Activated CD4-positive, CD25-positive, alpha-beta regulatory T cell treated with anti-CD3 and anti-CD28 coated beads, Interleukin-2, amount 50 U/mL, for 72 hours (primary cell): ENCODE data around the gene DYNC2I2.

ENCODE experiments used
- DNase-seq: peaks from one replicate; pipeline ENCODE4 v3.0.0; 2021

Gene DYNC2I2

GRCh38 chr9:128635266-128636023 lies 21.2 kb downstream of the DYNC2I2 start:
- no peak for DNase-seq

DNA sequence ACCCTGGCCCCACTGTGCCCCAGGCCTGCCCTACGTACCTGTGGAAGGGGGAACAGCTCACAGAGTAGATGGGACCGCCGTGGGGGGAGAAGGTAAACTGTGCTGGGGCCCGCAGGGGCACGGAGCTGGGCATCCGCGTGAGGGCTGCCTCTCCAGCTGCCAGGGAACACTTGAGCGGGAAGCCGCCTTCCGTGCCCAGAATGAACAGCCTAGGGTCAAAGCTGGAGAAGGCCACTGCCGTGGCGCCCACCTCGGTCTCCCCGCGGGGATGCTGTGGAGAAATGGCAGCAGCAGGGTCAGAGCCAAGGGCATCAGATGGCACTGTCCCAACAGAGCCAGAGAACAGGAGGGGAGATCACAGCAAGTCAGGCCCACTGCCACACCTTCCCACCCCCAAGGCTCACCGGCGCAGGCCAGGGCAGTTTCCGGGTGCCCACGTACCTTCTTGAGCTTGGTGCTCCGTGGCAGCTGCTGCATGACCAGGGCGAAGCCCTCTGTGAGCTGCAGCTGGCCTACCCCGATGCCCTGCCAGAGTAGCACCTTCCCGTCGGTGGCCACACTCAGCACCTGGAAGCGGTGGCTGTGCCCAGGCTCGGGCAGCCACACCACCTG lies 21.9 kb downstream of the DYNC2I2 start:
- no peak for DNase-seq

- no peak for DNase-seq
Measured at GRCh38 chr9:128634111-128634510, 22.5 kb downstream of the DYNC2I2 start.

GRCh38 chr9:128633601-128634000 lies 23.0 kb downstream of the DYNC2I2 start:
- no peak for DNase-seq

DNA sequence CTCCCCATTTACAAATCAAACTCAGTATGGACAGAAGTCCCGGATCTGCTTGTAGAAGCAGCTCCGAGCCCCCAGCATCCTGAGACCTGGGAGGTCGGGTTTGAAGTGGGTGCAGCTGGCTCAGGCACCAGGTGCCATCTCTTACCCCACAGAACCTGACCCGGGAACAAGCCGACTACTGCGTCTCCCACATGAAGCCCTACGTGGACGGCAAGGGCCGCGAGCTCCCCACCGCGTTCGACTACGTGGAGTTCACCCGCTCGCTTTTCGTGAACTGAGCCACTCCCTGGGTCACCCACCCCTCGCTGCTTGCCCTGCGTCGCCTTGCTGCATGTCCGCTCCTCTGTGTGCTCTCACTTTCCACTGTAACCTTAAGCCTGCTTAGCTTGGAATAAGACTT lies 23.6 kb downstream of the DYNC2I2 start:
- DNase-seq = no peak

DNA sequence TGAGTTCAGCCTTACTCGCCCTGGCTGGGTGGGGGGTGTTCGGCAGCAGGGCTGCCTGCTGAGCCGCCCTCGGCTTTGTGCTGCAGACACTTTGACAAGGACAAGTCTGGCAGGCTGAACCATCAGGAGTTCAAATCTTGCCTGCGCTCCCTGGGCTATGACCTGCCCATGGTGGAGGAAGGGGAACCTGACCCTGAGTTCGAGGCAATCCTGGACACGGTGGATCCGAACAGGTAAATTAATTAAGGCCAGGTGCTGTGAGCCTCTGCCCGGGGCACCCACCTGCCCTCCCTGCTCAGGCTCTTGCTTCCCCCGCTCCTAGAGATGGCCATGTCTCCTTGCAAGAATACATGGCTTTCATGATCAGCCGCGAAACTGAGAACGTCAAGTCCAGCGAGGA lies 24.2 kb downstream of the DYNC2I2 start:
- no peak for DNase-seq

DNA sequence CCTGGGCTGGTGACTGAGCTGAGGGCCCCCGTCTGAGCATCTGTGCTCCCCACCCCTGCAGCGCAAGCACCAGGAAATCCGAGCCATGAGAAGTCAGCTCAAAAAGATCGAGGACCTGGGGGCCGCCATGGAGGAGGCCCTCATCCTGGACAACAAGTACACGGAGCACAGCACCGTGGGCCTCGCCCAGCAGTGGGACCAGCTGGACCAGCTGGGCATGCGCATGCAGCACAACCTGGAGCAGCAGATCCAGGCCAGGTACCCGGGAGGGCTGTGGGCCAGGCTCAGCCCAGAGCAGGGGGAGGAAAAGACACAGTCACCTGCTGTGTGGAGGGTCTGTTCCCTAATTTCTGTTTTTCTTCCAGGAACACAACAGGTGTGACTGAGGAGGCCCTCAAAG lies 24.6 kb downstream of the DYNC2I2 start:
- no peak for DNase-seq

DNA sequence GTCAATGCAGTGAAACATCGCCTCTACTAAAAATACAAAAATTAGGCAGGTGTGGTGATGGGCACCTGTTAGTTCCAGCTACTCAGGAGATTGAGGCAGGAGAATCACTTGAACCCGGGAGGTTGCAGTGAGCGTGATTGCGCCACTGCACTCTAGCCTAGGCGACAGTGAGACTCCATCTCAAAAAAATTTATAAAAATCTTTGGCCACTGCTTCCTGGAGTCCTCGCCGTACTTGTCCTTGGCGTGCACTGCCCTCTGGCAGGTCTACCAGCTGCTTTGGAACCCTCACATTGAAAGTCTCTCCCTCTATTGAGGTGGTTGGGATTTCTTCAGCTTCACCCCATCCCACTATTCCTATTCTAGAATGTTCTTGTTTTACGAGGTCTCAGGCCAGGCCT lies 25.0 kb downstream of the DYNC2I2 start:
- DNase-seq = no peak

DNA sequence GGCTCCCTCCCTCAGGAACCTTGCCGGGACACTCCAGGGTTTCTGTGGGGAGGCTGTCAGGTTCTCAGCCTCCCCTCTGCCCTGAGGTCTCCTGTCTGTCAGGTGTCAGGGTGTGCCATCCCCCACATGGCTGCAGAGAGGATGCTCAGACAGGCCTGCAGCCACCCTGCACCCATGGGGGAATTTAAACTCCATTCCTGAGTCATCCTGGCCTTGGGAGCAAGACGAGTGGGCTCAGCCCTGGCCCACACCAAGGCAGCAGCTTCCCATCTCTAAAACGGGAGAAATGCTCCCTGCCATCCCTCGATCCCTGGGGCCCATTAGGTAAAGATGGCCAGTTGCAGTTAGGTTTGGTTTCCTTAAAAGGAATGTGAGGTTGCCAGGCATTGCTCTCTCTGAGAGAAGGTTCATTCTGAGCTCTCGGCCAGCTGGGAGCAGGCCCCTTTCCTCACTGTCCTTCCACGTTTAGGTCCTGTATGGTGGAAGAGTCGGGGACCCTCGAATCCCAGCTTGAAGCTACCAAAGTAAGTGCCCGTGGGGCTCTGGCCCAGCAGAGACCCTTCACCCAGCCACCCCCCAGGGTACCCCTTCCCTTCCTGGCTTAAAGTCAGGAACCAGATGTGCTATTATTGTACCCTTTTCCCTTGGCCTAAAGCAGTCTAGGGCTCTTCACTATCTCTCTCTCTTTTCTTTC lies 26.6 kb downstream of the DYNC2I2 start:
- no peak for DNase-seq

DNA sequence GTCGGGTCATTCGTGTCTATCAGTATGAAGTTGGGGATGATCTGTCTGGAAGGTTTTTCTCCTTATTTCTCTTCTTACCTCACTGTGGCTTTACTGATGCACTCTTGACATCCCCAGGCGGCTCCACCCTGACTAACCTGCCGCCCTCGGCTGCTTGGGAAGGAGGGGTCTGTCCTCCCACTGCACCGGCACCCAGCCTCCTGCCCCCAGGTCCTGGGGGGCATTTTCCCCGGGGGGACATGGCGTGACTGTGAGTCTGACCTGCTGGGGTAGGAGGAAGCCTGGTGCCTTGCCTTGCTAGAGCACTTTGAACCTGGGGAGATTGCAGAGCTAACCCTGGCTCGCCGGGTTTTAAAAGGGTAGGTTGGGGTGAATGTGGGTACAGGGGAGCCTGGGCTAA lies 27.5 kb downstream of the DYNC2I2 start:
- DNase-seq = no peak

DNA sequence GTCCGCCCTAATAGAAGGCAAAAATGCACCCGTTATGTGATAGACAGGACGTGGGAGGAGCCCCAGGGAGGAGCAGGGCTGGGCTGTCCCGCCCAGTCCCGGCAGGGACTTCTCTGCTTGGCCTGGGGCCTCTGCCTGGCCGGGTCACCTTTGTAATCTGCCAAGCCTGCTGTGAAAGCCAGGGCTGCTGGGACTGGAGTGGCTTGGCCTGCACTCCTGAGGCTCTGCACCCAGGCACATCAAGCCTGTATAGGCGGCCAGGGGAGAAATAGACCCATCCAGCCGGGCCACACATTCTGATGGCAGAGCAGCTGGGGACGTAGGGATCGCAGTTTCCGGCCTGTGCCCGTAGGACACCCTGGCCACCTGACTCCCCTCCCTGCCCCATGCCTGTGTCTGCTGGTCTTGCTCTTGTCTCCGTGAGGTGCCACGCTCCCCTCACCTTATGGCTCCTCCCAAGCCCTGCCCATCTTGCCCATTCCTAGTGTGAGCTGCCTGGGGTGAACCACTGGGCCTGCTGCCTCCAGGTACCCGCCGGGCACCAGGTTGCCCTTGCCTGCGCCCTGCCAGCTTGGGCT lies 28.1 kb downstream of the DYNC2I2 start:
- DNase-seq = no peak

DNA sequence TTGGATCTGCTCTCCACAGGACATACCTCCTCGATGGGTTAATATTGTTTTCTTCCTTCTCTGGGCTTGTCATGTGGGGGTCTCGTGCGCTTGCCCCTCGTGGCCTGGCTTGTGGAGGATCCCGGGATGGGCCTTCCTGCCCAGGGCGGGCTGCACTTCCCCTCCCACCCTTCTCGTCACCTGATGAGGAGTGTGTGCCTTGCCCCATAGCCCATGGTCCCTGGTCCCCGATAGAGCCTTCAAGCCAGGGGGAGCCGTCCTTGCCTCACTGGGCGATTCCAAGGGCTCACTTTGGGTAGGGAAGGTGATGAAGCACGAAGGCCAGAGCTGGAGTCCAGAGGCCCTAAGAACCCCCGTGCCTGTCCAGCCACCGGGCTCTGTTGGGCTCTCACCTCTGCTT lies 28.7 kb downstream of the DYNC2I2 start:
- DNase-seq = no peak

DNA sequence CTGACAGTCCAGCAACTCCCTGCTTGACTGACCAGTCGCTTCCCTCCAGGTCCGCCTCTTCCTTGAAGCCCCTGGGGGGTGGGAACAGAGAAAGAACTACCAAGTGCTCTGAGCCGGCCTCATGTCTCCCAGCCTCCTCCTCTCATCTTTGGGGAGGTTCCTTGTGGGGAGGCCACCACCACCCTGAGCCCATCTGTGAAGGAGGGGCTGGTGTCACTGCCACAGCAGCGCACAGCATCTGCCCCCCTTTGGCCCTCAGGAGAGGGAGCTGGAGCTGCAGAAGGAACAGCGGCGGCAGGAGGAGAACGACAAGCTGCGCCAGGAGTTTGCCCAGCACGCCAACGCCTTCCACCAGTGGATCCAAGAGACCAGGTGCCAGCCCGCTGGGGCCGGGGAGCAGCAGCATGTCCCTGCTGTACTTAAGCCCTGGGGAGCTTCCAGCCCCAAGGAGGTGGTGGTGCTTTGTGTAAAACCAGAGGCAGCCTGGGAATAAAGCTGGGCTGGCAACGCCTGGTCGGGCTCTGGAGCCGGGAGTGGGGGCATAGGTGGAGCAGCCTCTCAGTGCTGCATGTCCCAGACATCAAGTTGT lies 29.4 kb downstream of the DYNC2I2 start:
- no peak for DNase-seq

DNA sequence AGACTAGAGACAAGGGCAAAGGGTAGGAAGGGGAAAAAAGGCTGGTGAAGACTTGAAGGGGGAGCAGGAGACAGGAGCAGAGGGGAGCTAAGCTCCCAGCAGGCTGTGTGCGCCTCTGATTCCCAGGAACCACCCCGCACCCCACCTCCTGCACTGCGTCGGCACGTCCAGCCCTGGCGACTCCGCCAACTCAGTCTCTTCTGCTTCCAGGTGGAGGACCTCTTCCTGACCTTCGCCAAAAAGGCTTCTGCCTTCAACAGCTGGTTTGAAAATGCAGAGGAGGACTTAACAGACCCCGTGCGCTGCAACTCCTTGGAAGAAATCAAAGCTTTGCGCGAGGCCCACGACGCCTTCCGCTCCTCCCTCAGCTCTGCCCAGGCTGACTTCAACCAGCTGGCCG lies 30.5 kb downstream of the DYNC2I2 start:
- DNase-seq = no peak

DNA sequence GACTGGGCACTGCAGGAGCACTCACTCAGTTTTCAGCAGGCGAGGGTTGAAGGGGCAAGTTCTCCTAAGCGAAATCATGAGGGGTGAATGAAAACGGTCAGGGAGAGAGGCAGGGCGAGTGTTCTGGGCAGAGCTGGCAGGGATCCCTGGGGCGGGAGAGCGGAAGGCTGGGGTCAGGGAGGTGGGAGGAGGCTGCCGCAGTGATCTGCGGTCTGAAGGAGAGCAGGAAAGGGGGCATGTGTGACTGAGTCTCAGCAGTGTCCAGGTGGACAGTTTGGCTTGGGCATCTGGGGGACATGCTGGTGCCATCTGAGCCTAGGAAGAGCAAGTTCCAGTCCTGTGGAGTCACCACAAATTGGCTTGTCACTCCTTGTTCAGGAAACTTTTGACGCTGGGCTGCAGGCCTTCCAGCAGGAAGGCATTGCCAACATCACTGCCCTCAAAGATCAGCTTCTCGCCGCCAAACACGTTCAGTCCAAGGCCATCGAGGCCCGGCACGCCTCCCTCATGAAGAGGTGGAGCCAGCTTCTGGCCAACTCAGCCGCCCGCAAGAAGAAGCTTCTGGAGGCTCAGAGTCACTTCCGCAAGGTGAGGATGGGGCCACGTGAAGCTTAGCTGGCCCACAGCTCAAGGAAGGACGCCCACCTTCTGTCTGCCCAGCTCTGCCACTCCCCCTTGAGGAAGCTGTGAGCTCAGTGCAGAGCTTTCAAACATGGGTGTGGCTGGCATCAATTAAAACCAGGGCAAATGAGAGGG lies 31.1 kb downstream of the DYNC2I2 start:
- DNase-seq = no peak

DNA sequence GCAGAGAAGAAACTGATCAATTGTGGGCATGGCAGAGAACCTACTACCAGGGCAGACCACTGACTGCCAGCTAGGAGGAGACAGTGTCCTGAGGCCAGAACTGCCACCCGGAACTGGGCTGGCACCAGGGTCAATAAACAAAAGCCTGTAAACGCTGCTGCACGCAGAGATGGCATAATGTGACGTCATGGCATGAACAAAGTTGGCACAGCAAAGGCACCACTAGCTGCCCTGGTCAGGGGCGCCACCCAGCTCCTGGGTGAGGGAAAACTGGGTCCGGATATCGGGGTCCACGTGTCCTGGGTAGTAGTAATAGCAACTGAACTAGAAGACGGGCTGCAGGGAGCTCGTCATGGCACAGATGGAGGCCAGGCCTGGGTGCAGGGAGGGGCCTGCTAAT lies 32.1 kb downstream of the DYNC2I2 start:
- DNase-seq = no peak

- DNase-seq = no peak
Measured at GRCh38 chr9:128621730-128622455, 34.8 kb downstream of the DYNC2I2 start.

DNA sequence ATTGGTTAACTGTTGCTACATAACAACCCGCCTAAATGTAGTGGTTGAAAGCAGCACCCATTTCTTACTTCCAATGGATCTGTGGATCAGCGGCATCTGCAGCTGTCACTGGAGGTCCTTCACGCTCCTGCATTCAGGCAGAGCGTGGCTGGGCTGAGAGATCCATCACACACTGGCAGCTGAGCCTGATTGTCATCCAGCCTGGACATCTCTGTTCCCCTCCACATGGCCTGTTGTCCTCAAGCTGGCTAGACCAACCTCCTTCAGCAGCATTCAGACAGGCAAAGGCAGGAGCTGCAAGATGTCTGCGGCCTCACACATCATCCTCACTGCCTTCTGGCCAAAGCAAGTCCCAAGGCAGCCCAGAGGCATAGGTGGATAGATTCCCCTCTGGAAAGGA lies 36.9 kb downstream of the DYNC2I2 start:
- no peak for DNase-seq

DNA sequence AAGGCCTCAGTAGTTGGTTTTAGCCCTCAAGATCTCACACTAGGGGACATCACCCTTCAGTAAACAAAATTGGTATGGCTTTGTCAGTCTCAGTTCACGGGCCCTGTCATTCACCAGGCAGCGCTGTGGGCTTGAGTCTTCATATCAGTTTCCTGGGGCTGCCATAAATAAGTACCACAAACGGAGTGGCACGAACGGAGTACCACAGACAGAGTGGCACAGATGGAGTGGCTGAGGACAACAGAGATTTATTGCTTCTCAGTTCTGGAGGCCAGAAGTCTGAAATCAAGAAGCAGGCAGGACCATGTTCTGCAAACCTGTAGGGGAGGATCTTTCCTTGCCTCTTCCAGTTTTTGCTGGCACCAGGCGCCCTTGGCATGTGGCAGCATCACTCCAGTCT lies 37.5 kb downstream of the DYNC2I2 start:
- DNase-seq = no peak

DNA sequence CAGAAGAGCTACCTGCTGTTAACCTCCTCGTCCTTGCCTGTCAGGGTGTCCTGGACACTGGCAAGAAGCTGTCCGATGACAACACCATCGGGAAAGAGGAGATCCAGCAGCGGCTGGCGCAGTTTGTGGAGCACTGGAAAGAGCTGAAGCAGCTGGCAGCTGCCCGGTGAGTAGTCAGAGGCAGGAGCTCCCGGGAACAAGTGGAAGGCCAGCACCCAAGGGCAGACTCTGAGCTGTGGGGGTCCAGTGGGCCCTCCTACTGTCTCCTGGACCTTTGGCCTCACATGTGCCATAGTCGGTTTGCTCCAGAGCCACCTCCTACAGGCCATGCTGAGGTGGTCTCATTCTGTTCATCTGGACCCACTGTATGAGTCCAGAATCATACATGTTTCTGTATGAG lies 38.7 kb downstream of the DYNC2I2 start:
- DNase-seq = no peak

GRCh38 chr9:128615571-128615970 lies 41.1 kb downstream of the DYNC2I2 start:
- no peak for DNase-seq

DNA sequence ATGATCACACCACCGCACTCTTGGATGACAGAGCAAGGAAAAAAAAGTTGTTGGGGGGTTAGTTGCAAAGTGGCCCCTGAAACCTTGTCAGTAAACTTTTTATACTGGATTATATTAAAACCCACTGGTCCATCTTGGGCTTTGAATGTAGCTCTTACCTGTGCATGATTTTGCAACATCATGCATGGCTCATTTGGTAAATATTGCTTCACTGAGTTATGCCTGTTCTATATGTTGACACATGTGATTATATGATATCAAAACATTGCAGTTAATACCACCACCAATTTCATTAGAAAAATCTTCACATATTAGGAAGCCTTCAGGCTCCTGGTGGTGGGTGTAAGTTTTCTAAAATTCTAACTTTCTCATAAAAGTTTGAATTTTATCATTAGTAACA lies 41.9 kb downstream of the DYNC2I2 start:
- DNase-seq = no peak
